ENCODE measurements around the gene CCDC69.
"Not testable (repeated sequence)": the region's sequence is repeated elsewhere in the genome, so short reads cannot be mapped to it uniquely, and the experiment has no call there.

Gene CCDC69

GRCh38 chr5:151221574-151221973 lies 2.3 kb downstream of the CCDC69 start:
- DNase-seq: no peak

DNA sequence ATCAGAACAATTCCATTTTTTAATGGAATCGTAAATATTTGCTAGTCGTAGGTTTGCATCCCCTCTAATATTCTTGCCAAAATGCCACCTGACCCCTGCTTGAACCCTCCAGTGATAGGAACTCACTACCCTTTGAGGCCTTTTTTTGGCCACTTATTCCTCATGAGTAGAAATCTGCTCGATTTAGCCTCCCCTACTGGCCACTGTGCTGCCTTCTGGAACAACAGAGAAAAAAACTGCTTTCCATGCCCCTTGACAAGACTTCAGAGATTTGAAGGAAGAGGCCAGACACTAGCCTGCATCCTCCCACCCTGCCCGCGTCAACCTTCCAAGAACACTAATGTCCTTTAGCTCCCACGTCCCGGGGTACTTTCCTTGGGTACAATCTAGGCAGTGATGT lies 4.1 kb downstream of the CCDC69 start:
- DNase-seq: no peak

GRCh38 chr5:151219138-151219537 lies 4.8 kb downstream of the CCDC69 start:
- DNase-seq: no peak

DNA sequence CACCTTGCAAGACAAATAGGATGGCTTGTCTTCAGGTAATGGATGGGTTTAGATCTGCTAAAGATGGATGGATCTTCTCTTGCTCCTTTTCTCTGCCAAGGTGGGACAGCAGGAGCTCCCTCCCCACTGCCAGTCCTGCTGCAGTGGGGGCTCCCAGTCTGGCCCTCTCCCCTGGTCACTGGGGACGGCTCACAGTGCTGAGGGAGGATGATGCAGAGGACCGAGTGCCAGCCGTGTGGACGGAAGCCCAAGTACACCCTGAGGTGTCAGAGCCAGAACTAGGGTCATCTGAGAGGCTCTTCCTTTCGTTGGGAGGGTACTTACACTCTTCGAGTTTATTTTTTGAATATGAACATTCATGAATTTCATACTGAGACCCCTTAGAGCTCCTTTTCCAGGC lies 5.7 kb downstream of the CCDC69 start:
- DNase-seq: no peak

- DNase-seq: no peak
Observed at GRCh38 chr5:151216781-151217180, 7.1 kb downstream of the CCDC69 start.

GRCh38 chr5:151215546-151215880 lies 8.4 kb downstream of the CCDC69 start:
- no peak for DNase-seq

DNA sequence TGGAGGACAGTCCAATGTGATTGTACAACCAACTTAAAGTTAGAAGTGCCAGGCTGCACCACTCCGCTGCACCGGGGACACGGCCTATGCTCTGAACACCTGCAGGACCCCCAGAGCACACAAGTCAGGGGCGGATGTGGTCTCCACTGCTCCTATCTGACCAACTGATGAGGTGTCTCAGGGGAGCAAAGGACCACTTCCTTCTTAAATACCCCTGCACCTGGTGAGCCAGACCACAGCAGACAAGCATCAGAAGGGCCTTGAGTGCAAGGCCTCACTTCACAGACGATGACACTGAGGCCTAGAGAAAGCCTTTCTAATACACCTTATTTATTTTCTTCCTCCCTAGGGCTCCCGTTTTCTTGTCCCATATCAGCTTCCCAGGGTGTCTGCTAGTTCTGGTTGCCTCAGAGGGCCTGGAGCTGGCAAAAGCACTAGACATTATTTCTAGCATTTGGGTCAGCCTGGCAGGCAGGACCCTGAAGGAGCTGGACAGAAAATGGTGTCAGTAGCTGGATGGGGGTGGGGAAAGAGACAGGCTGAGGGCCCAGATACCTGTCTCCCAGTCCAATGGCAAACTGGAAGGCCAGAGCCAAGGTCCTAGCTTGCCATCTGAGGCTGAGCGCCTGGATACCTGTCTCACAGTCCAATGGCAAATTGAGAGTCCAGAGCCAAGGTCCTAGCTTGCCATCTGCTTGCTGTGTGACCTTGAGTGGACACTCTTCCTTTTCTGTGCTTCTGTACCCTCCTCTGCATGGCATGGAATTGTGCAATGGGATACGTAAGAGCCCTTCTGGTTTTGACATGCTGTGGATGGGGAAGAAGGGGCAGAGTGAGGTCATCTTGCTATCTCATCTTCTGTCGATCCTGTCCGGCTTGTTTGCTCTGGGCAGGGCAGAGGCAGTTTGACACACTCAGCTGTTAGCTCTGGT lies 9.0 kb downstream of the CCDC69 start:
- DNase-seq: no peak

DNA sequence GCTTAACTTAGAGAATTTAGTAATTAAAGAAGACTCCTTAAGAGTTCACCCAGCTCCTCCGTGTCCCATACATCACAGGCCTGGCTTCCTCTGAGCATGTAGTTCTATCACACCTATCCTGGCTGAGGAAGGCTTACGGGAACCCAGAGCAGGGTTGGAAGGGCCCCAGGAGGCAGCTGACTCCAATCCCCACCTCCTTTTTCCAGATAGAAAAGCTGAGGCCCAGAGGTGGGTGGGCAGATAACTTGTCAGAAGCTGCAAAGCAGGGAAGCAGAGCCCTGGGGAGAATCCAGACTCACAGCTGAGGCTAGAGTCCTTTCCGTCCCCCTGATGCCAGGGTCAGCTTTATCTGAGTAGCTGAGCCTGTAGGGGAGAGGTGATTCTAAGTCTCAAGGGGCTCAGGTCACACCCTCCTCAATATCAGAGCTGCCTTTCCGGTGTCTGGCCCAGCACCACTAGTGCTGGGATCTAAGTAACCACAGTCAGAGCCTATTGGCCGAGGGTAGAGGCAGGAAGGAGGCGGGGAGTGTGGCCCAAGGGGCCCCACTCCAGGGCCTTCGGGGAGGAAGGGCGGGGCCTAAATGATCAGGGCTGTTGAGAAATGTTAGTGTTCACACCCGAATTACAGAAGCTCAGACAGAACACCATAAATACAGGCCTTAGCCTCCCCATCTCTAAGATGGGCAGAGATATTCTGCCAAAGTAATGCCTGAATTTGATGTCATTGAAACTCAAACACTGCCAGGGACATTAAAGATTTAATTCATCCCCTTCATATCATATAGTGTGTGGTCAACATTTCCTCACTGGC lies 9.9 kb downstream of the CCDC69 start:
- peak in 8 of 14 donors; percentile 9 to 58 (median 37) for DNase-seq

DNA sequence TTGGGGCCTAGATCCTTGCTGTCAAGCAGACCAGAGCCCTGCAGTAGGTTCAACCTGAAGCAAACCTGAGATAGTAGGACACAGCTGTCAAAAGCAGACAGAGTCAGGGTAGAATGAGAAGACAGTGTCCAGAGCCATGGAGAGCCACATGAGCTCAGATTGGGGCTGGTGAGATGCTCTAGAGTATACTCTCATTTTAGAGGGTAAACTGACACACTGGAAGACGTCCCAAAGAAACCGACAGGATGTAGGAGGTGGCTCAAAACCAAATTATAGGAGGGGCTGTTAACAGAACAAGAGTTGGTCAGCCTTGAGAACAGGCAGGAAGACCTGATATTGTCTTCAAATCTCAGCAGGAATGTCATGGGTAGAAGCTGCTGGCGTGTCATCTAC lies 11.5 kb downstream of the CCDC69 start:
- DNase-seq: no peak

DNA sequence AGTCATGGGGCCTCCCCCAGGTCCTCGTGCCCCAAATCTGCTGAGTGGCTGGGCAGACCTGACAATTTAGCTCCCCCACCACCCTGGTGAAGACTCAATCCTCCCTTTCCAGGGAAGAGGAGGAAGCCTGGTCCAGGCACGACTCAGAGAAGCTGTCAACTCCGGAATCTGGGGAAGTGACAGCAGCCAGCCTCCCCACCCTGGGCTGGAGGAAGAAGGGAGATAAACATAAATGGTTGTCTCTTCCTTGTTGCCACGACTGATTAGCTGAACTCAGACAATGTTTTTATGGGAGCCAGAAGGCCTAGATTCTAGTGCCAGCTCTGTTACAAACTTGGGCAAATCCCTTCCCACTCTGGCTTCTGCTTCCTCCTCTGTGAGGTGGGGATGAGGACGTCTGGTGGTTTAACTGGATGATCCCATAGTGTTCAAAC lies 15.4 kb downstream of the CCDC69 start:
- no peak for DNase-seq

GRCh38 chr5:151205411-151205810 lies 18.5 kb downstream of the CCDC69 start:
- DNase-seq: no peak

- no peak for DNase-seq
Observed at GRCh38 chr5:151204051-151204450, 19.8 kb downstream of the CCDC69 start.

DNA sequence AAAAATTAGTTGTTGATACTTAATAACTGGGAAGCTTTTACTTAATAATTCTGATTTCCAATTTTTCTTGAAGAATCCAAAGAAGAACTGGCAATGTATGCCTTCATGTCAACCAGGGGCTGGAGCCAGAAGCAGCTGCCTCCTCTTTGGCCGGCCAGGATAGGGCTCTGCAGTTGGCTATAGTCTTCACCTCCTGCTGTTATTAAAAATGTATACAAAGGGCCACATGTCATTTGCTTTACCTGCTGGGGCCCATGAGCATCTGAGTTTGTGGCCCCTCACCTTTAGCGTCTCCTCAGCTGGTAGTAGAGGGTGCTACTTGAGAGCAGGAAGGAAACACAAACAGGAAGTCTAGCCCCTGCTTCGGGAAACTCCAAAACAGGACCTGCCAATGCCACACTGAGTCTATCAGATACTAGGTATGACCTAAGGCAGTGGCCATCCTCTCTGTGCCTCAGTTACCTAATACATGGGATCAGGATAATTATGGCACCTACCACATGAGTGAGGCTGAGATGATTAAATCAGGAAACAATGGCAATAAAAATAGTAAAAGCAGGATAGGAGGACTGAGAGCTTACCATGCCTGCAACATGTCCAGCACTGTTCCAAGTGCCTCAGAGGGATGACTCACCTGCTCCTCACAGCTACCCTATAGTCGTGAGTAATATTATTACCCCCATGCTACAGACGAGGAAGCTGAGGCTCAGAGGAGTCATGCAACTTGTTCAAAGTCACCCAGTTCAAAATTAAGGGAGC lies 21.3 kb downstream of the CCDC69 start:
- no peak for DNase-seq

DNA sequence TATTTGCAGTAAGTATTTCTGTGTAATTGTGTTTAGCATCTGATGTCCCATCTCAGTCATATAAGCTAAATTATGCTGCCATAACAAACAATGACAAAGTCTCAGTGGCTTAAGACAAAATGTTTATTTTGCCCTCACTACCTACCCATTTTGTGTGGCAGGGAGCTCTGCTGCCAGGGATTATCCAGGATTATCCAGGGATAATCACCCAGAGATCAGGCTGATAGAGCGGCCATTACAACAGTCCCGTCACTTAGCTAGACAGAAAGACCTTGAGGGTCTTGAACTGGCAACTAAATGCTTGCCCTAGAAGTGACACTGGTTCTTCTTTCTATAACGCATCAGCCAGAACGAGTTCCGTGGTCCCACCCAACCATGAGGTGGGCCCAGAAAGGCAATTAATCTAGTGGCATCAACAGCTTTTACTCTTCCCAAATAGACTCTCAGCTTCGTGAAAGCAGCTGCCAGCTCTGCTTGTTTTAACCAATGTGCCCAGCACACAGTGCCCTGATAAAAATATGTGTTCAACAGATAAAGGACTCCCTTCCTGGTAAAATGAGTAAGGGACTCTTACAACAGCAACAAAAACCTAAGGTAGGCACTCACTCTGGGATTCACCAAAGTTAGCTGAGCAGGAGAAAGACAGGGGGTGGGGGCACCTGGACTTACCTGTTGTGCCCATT lies 22.8 kb downstream of the CCDC69 start:
- DNase-seq: no peak

DNA sequence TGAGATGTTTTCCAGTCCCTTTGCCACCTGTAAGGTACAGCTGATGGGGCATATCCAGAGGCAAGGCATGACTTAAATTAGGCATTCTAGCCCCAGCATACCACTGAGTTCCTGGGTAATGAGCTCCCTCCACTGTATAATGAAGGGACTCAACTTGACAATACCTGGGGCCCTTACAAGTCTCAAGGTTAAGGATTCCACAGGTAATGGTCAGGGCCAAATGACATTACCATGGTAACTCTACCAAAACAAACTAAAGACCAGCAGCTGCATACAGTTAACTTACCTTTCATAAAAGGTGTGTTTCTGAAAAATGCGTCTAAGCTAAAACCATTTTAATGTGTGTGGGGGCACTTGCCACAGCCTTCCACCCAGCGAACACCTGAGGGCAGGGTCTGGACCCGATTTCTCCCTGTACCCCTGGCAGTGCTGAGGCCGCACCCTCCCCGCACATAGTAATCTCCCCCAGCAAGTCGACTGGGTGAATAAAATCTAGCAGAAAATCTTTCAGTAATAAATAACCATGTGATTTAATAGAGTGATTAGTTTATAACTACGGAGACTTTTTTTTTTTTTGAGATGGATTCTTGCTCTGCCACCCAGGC lies 24.2 kb downstream of the CCDC69 start:
- DNase-seq: no peak

GRCh38 chr5:151198861-151199260 lies 25.0 kb downstream of the CCDC69 start:
- no peak for DNase-seq

GRCh38 chr5:151197291-151197600 lies 26.6 kb downstream of the CCDC69 start:
- DNase-seq: not testable (repeated sequence)

DNA sequence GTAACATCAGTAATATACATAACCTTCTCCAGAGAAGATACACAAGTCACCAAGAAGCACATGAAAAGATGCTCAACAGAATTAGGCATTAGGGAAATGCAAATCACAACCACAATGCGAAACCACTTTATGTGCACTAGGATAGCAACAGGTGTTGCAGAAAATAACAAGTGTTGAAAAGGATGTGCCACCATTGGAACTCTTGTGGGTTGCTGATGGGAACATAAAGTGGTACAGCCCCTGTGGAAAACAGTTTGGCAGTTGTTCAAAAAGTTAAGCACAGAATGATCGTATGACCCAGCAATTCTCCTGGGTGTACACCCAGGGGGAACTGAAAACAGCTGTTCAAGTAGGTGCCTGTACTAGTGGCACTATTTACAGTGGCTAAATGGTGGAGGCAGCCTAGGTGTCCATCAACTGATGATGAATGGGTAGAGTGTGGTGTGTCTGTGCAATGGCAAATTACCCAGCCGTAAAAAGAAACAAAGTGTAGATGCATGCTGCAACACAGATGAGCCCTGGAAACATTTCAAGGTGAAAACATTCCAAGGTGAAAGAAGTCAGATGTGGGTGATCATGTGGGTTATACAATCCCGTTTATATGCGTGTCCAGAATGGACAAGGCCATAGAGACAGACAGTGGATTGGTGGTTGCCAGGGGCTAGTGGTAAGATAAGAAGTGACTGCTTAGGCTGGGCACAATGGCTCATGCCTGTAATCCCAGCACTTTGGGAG lies 27.2 kb downstream of the CCDC69 start:
- DNase-seq: no peak

DNA sequence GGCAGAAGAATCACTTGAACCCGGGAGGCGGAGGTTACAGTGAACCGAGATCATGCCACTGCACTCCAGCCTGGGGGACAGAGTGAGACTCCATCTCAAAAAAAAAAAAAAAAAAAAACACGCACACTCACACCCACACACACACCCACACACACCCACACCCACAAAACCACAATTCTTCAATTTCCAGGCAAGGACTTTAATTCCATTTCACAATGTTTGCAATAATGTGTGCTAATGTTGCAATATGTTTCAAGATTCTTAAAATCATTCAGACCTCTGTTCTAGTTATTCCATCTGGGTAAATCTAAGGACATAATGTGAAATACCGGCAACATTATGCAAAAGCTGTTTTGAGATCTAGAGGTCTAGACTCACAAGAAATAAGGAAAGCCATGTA lies 28.3 kb downstream of the CCDC69 start:
- DNase-seq: no peak

DNA sequence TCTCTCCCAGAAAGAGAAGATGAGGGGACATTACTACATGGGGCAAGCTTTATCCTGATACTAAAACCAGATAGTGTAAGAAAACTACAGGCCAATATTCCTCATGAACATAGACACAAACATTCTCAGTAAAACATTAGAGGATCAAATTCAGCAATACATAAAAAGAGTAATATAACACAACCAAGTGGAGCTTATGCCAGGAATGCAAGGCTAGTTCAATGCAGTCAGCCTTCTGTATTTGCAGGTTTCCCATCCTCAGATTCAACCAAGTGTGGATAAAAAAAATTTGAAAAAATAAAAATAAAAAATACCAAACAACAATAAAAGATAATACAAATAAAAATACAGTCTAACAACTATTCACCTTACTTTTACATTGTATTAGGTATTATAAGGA lies 31.3 kb downstream of the CCDC69 start:
- DNase-seq: no peak

- no peak for DNase-seq
Observed at GRCh38 chr5:151191661-151192060, 32.2 kb downstream of the CCDC69 start.

Data from C1 segment of cervical spinal cord (tissue), 14 donors.